ENCODE data around the gene PRSS33. TPM values are rescaled to one million over a fixed set of nuclear protein-coding genes. Genes with fewer than 3 reads are reported as not detected.

Gene PRSS33
- total and polyA plus RNA-seq, 12 donors: 0.60 TPM; not detected in 11

DNA sequence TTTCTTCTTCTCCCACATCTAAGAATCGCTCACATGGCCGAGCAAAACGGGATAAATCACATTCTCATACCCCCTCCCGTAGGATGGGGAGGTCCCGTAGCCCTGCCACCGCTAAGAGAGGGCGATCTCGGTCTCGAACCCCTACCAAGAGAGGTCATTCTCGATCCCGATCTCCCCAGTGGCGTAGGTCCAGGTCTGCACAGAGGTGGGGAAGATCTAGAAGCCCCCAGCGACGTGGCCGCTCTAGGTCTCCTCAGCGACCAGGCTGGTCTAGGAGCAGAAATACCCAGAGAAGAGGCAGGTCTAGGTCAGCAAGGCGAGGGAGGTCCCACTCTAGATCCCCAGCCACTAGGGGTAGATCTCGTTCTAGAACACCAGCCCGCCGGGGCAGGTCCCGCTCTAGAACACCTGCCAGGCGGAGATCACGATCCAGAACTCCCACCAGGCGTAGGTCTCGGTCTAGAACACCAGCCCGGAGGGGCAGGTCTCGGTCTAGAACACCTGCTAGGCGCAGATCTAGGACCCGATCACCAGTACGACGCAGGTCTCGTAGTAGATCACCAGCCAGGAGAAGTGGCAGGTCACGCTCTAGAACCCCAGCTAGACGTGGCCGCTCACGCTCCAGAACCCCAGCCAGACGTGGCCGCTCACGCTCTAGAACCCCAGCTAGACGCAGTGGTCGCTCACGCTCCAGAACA, 25.3 kb downstream of the PRSS33 start:
- DNase-seq (no peak), ATAC-seq (peak in 2 of 8 donors; percentile 8 to 15)
- Histone ChIP-seq H3K36me3 (peaks cover 13 to 100% (median 95%) of the 10 kb centered on the region in 9 donors), H3K4me3 (no peak overlapping the region), H3K9me3 (no peaks in the 10 kb centered on the region), H3K4me1 (peaks cover 3 to 15% (median 8%) of the 10 kb centered on the region in 9 donors), H3K27ac (no peak overlapping the region), H3K27me3 (no peaks in the 10 kb centered on the region)
- intact Hi-C loops (cut with DNase I): no loop called here
- TF ChIP-seq CTCF (IDR thresholded peaks at IDR 0.05): no peak
- WGBS, 2 donors: 98% methylated on average over 42 of the region's 42 CpGs

DNA sequence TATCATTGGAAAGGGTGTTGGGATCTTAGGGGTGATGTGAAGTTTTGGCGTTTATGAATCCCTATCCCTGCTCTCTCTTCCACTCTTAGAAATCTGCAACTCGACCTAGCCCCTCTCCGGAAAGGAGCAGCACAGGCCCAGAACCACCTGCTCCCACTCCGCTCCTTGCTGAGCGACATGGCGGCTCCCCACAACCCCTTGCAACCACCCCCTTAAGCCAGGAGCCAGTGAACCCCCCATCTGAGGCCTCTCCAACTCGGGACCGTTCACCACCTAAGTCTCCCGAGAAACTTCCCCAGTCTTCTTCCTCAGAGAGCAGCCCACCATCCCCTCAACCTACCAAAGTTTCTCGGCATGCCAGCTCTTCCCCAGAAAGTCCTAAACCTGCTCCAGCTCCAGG, 25.9 kb downstream of the PRSS33 start:
- Histone ChIP-seq H3K9me3 (no peaks in the 10 kb centered on the region), H3K36me3 (peaks cover 12 to 100% (median 90%) of the 10 kb centered on the region in 9 donors), H3K27ac (no peak overlapping the region), H3K27me3 (no peaks in the 10 kb centered on the region), H3K4me1 (peaks cover 7 to 19% (median 12%) of the 10 kb centered on the region in 9 donors), H3K4me3 (no peak overlapping the region)
- no peak for DNase-seq
- no peak for TF ChIP-seq CTCF (IDR thresholded peaks at IDR 0.05)
- ATAC-seq: no peak
- intact Hi-C loops (cut with DNase I): no loop called here
- WGBS, 2 donors: 98% methylated on average over 10 of the region's 10 CpGs

- Histone ChIP-seq H3K27me3 (no peaks in the 10 kb centered on the region), H3K36me3 (peaks cover 12 to 63% (median 49%) of the 10 kb centered on the region in 9 donors), H3K4me1 (peaks cover 13 to 51% (median 42%) of the 10 kb centered on the region in 9 donors), H3K27ac (no peak overlapping the region), H3K4me3 (no peak overlapping the region), H3K9me3 (no peaks in the 10 kb centered on the region)
- WGBS, 2 donors: 67 to 69% methylated on average over 11 of the region's 11 CpGs
- no peak for DNase-seq
- no peak for TF ChIP-seq CTCF (IDR thresholded peaks at IDR 0.05)
- ATAC-seq: no peak
- intact Hi-C loops (cut with DNase I): no loop called here
Measured at GRCh38 chr16:2757344-2757743, 30.0 kb downstream of the PRSS33 start.

GRCh38 chr16:2756288-2757015, 30.9 kb downstream of the PRSS33 start:
- ATAC-seq (no peak), DNase-seq (no peak)
- Histone ChIP-seq H3K27ac (no peak overlapping the region), H3K4me1 (peaks cover 13 to 56% (median 48%) of the 10 kb centered on the region in 9 donors), H3K36me3 (peaks cover 8 to 54% (median 41%) of the 10 kb centered on the region in 9 donors), H3K27me3 (no peaks in the 10 kb centered on the region), H3K9me3 (peaks cover 0 to 3% (median 0%) of the 10 kb centered on the region in 11 donors), H3K4me3 (no peak overlapping the region)
- intact Hi-C loops (cut with DNase I): no loop called here
- no peak for TF ChIP-seq CTCF (IDR thresholded peaks at IDR 0.05)
- WGBS, 2 donors: 87 to 89% methylated on average over 29 to 30 of the region's 30 CpGs

Measured in heart right ventricle (tissue), 16 donors.